ENCODE data around the gene EIF4B. TPM values are rescaled to one million over a fixed set of nuclear protein-coding genes. Genes with fewer than 3 reads are reported as not detected.

EIF4B gene
- total RNA-seq, 1 experiment from 2014 or later = 393 TPM

GRCh38 chr12:53060721-53061276 is 54.5 kb downstream of the EIF4B start:
- BruUV-seq (replicated peaks) = no TSS peak
- H3K27ac ChIP-seq (ENCODE audit: low read depth, low read length, poor library complexity, severe bottlenecking) = no peak overlapping the region
- ChIA-PET POLR2A (ENCODE audit: low non-redundant PET) (no interaction called here), CTCF (no interaction called here)
- no peak for DNase-seq (ENCODE audit: low spot score)
- no peak overlapping the region for H3K4me3 ChIP-seq (ENCODE audit: low read depth, low read length, poor library complexity, severe bottlenecking)
- H3K36me3 ChIP-seq (ENCODE audit: insufficient read depth, low read length, poor library complexity, severe bottlenecking) = peaks cover 8% of the 10 kb centered on the region
- H3K9me3 ChIP-seq (ENCODE audit: low read depth, low read length, poor library complexity, severe bottlenecking) = no peaks in the 10 kb centered on the region
- H3K4me1 ChIP-seq (ENCODE audit: insufficient read depth, low read length, poor library complexity, severe bottlenecking) = no peaks in the 10 kb centered on the region
- TF ChIP-seq CTCF (conservative IDR thresholded peaks at IDR 0.05; ENCODE audit: low read depth, low read length) = no peak
- TF ChIP-seq EZH2 (IDR thresholded peaks at IDR 0.05; ENCODE audit: borderline replicate concordance, low read depth, low read length, poor library complexity, severe bottlenecking) = no peak
- H3K27me3 ChIP-seq (replicated peaks; ENCODE audit: insufficient read depth, low read depth, low read length, poor library complexity) = no peaks in the 10 kb centered on the region
- intact Hi-C loops (cut with micrococcal nuclease; ENCODE audit: unreplicated experiment) = no loop called here

GRCh38 chr12:53061404-53062010 is 55.3 kb downstream of the EIF4B start:
- Histone ChIP-seq H3K27me3 (replicated peaks; ENCODE audit: insufficient read depth, low read depth, low read length, poor library complexity) (no peaks in the 10 kb centered on the region), H3K4me3 (ENCODE audit: low read depth, low read length, poor library complexity, severe bottlenecking) (no peak overlapping the region), H3K9me3 (ENCODE audit: low read depth, low read length, poor library complexity, severe bottlenecking) (no peaks in the 10 kb centered on the region), H3K4me1 (ENCODE audit: insufficient read depth, low read length, poor library complexity, severe bottlenecking) (no peaks in the 10 kb centered on the region), H3K36me3 (ENCODE audit: insufficient read depth, low read length, poor library complexity, severe bottlenecking) (peaks cover 13% of the 10 kb centered on the region), H3K27ac (ENCODE audit: low read depth, low read length, poor library complexity, severe bottlenecking) (no peak overlapping the region)
- TF ChIP-seq EZH2 (IDR thresholded peaks at IDR 0.05; ENCODE audit: borderline replicate concordance, low read depth, low read length, poor library complexity, severe bottlenecking) = no peak
- TF ChIP-seq CTCF (conservative IDR thresholded peaks at IDR 0.05; ENCODE audit: low read depth, low read length) = peak; percentile 40
- intact Hi-C loops (cut with micrococcal nuclease; ENCODE audit: unreplicated experiment) = no loop called here
- ChIA-PET POLR2A (ENCODE audit: low non-redundant PET) (no interaction called here), CTCF (no interaction called here)
- no TSS peak for BruUV-seq (replicated peaks)
- DNase-seq (ENCODE audit: low spot score) = no peak

GRCh38 chr12:53062011-53062961 is 56.0 kb downstream of the EIF4B start:
- Histone ChIP-seq H3K4me1 (ENCODE audit: insufficient read depth, low read length, poor library complexity, severe bottlenecking) (no peaks in the 10 kb centered on the region), H3K36me3 (ENCODE audit: insufficient read depth, low read length, poor library complexity, severe bottlenecking) (peaks cover 13% of the 10 kb centered on the region), H3K27ac (ENCODE audit: low read depth, low read length, poor library complexity, severe bottlenecking) (no peak overlapping the region), H3K9me3 (ENCODE audit: low read depth, low read length, poor library complexity, severe bottlenecking) (no peaks in the 10 kb centered on the region), H3K4me3 (ENCODE audit: low read depth, low read length, poor library complexity, severe bottlenecking) (no peak overlapping the region), H3K27me3 (replicated peaks; ENCODE audit: insufficient read depth, low read depth, low read length, poor library complexity) (no peaks in the 10 kb centered on the region)
- TF ChIP-seq EZH2 (IDR thresholded peaks at IDR 0.05; ENCODE audit: borderline replicate concordance, low read depth, low read length, poor library complexity, severe bottlenecking) (no peak), CTCF (conservative IDR thresholded peaks at IDR 0.05; ENCODE audit: low read depth, low read length) (no peak)
- CTCF ChIA-PET = no interaction called here
- DNase-seq (ENCODE audit: low spot score) = no peak
- intact Hi-C loops (cut with micrococcal nuclease; ENCODE audit: unreplicated experiment) = no loop called here
- POLR2A ChIA-PET (ENCODE audit: low non-redundant PET) = no interaction called here
- no TSS peak for BruUV-seq (replicated peaks)

All from A673 (cell line).